VCaP (cell line): ENCODE measurements around the gene DNASE1L3.
"Not testable (repeated sequence)": the region's sequence is repeated elsewhere in the genome, so short reads cannot be mapped to it uniquely, and the experiment has no call there.

Experiments
- H3K27ac ChIP-seq: fragments of 450-650 bp; 2 replicates; pipeline ENCODE4 v1.5.1; 2017
- TF ChIP-seq, protein P1 (sequence below): fragments of 450-650 bp; conservative IDR thresholded peaks from 2 replicates; pipeline ENCODE4 v1.5.1; 2017; ENCODE audit warnings: mild to moderate bottlenecking, moderate library complexity

DNASE1L3 gene

DNA sequence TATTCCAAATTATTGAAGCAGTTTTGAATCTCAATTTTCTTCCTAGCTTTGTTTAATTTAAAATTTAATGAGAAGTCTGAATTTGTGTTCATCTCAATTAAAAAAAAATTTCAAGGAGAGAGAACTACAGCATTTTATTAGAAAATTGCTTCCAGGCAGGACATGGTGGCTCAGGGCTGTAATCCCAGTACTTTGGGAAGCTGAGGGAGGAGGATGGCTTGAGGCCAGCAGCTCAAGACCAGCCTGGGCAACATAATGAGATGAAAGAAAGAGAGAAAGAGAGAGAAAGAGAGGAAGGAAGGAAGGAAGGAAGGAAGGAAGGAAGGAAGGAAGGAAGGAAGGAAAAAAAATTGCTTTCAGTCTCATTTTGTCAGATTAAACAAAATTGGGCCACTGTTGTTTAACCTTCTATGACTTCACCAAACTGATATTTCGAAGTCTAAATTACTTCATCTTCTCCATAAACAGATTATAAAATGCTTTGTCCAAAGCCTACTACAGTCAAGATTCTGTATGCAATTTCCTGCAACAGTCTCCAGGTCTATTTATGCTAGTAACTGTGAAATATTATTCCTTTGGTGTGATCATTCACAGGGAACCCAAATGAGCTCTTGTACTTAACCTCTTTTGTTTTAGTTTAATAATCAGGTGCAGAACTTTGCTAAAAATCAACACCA is 20.2 kb upstream of the DNASE1L3 start:
- H3K27ac ChIP-seq, result no peak overlapping the region
- TF ChIP-seq, protein P1, sequence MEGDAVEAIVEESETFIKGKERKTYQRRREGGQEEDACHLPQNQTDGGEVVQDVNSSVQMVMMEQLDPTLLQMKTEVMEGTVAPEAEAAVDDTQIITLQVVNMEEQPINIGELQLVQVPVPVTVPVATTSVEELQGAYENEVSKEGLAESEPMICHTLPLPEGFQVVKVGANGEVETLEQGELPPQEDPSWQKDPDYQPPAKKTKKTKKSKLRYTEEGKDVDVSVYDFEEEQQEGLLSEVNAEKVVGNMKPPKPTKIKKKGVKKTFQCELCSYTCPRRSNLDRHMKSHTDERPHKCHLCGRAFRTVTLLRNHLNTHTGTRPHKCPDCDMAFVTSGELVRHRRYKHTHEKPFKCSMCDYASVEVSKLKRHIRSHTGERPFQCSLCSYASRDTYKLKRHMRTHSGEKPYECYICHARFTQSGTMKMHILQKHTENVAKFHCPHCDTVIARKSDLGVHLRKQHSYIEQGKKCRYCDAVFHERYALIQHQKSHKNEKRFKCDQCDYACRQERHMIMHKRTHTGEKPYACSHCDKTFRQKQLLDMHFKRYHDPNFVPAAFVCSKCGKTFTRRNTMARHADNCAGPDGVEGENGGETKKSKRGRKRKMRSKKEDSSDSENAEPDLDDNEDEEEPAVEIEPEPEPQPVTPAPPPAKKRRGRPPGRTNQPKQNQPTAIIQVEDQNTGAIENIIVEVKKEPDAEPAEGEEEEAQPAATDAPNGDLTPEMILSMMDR, result no peak

DNA sequence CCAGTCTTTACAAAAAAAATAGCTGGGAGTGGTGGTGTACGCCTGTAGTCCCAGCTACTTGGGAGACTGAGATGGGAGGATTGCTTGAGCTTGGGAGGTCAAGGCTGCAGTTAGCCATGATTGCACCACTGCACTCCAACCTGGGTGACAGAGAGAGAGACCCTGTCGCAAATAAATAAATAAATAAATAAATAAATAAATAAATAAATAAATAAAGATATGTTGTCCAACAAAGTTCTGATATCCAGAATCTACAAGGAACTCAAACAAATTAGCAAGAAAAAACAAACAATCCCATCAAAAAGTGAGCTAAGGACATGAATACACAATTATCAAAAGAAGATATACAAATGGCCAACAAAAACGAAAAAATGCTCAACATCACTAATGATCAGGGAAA is 17.2 kb upstream of the DNASE1L3 start:
- H3K27ac ChIP-seq, result not testable (repeated sequence)

DNA sequence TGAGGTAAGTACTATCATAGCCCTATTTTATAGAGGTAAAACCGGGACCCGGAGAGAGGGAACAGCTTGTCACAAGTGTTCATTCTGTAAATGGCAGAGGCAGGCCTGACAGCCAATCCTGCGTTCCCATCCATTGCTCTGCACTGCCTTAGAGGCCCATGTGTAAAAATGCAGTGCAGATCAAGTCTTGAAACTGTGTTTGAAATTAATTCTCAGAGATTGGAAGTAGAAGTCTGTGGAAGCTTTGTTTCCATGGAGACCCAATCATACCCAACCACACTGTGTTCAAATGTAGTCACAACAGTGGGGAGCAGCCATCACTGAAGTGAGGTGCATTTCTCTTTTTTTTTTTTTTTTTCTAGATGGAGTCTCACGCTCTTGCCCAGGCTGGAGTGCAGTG is 13.1 kb upstream of the DNASE1L3 start:
- TF ChIP-seq, protein P1, result no peak
- no peak overlapping the region for H3K27ac ChIP-seq

DNA sequence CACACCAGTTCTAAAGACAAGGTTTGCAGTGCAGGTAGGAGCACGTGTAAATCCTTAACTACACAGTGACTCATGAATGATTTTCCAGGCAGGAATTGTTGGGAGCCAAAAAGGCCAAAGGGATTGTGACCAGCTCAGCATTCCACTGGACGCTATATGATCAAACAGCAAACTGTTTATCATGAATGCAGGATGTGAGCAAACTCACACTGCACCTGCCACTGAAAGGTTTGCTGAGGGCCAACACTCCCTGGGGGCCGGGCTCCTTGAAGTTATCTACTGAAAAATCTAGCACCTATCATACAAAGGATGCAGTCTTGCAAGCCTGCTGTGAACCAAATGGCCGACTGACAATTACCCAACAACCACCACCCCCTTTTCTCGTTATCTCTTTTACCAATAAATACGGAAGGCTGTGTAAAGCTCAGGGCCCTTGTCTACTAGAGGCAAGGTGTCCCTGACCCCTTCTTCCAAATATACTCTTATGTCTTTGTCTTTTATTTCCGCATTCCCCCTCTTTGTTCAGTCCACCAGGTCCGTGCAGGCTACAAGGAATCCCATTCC is 11.5 kb upstream of the DNASE1L3 start:
- no peak overlapping the region for H3K27ac ChIP-seq
- TF ChIP-seq, protein P1, result no peak

DNA sequence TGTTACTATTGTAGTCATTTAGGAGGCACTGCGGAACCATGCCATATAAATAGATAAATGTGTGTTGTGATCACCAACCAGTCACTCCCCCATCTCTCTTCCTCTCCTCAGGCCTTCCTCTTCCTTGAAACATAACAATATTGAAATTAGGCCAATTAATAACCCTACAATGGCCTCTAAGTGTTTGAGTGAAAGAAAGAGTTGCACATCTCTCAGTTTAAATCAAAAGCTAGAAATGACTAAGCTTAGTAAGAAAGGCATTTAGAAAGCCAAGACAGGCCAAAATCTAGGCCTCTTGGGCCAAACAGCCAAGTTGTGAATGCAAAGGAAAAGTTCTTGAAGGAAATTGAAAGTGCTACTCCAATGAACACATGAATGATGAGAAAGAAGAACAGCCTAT is 8.1 kb upstream of the DNASE1L3 start:
- H3K27ac ChIP-seq, result no peak overlapping the region
- TF ChIP-seq, protein P1, result no peak

DNA sequence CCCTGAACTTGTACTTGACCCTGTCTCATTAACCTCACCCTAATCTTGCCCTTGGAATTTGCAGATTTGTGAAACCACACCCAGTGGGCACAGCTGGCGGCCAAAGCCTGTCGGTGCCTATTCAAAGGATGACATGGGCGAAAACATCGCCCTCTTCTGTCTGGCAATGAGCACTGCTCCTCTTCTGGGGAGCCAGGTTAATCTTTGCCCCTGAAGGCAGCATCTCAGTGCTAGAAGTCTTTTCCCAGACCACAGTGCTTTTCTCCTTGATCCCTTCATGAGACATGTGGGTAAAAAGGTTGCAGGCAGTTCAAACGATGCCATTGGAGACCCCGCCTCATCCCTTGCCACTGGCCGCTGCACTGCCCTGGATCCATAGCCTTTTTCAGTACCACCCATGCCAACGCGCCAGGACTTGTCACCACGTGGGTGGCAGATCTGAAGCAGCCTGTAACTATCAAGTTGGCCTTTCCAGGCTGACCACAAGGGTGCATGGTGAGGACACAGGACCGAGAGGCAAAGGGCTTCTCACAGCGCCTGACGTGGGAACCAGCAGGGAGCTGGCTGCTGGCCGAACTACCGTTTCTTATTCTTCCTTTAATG is 6.5 kb upstream of the DNASE1L3 start:
- peak overlapping the region; percentile 41 for H3K27ac ChIP-seq
- TF ChIP-seq, protein P1, result peak; percentile 93

DNA sequence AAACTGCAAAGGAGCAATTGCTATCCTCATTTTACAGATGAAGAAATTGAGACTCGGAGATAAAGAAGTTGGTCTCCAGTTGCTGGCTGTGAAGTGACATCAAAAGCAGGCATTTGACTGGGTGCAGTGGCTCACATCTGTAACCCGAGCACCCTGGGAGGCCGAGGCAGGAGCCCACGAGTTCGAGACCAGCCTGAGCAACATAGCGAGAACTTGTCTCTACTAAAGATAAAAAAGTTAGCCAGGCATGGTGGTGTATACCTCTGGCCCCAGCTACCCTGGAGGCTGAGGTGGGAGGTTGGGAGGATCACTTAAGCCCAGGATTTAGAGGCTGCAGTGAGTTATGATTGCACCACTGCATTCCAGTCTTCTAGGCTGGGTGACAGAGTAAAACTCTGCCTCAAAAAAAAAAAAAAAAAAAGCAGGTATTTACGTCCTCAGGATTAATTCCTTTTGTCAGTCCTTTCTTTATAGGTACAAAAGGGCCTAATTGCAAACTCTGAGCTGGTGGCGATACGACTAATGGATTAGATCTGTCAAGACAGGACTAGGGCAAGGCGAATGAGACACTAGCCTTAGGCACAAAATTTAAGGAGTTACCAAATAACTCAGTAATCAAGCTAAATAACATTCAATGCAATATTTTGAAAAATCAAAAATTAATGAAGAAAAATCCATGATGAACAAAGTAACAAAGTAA is 5.9 kb upstream of the DNASE1L3 start:
- peak overlapping the region; percentile 41 for H3K27ac ChIP-seq
- TF ChIP-seq, protein P1, result no peak
